ENCODE measurements around the gene PFKP. TPM values are rescaled to one million over a fixed set of nuclear protein-coding genes. Genes with fewer than 3 reads are reported as not detected.

Gene PFKP
- total RNA-seq, 1 donor from 2014 or later, result 46.7 TPM

GRCh38 chr10:3031490-3031889, 35.9 kb upstream of the PFKP start:
- Histone ChIP-seq H3K27me3 (no peaks in the 10 kb centered on the region), H3K36me3 (no peaks in the 10 kb centered on the region), H3K4me1 (no peaks in the 10 kb centered on the region), H3K4me3 (no peak overlapping the region), H3K9me3 (no peaks in the 10 kb centered on the region), H3K27ac (no peak overlapping the region)
- intact Hi-C loops (cut with DNase I), result no loop called here
- TF ChIP-seq POLR2AphosphoS5 (IDR thresholded peaks at IDR 0.05; ENCODE audit: insufficient read depth in 1 of 2, low read depth in 1 of 2) (no peak), CTCF (IDR thresholded peaks at IDR 0.05) (no peak), POLR2A (IDR thresholded peaks at IDR 0.05) (no peak)
- no peak for DNase-seq (ENCODE audit: extremely low spot score in 2 of 2)

- H3K4me1 ChIP-seq, result no peaks in the 10 kb centered on the region
- DNase-seq (ENCODE audit: extremely low spot score in 2 of 2), result no peak
- TF ChIP-seq CTCF (IDR thresholded peaks at IDR 0.05), result no peak
- no peak for TF ChIP-seq POLR2AphosphoS5 (IDR thresholded peaks at IDR 0.05; ENCODE audit: insufficient read depth in 1 of 2, low read depth in 1 of 2)
- TF ChIP-seq POLR2A (IDR thresholded peaks at IDR 0.05), result no peak
- H3K27me3 ChIP-seq, result no peaks in the 10 kb centered on the region
- no peaks in the 10 kb centered on the region for H3K9me3 ChIP-seq
- intact Hi-C loops (cut with DNase I), result no loop called here
- H3K27ac ChIP-seq, result no peak overlapping the region
- no peak overlapping the region for H3K4me3 ChIP-seq
- H3K36me3 ChIP-seq, result no peaks in the 10 kb centered on the region
Measured at GRCh38 chr10:3033925-3034324, 33.4 kb upstream of the PFKP start.

DNA sequence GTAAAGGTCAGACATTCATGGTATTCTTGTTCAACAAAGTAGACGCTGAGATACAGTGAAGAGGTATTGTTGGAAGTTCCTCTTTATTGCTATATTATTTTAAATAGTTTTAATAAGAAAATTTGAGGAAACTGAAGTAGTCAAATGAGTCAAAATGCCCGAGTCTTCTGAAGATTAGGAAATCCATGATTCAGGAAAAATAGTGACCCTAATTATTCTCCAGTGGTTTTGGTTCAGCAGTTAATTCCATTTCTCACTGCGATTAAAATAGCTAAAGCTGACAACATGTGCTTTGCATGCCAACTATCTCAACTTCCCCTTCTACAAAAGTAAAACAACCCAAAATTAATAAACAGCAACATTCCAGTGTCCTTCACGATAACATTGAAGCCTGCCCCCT, 32.7 kb upstream of the PFKP start:
- intact Hi-C loops (cut with DNase I), result no loop called here
- Histone ChIP-seq H3K4me1 (no peaks in the 10 kb centered on the region), H3K36me3 (no peaks in the 10 kb centered on the region), H3K27me3 (no peaks in the 10 kb centered on the region), H3K4me3 (no peak overlapping the region), H3K27ac (no peak overlapping the region), H3K9me3 (no peaks in the 10 kb centered on the region)
- no peak for DNase-seq (ENCODE audit: extremely low spot score in 2 of 2)
- TF ChIP-seq POLR2A (IDR thresholded peaks at IDR 0.05), result no peak
- TF ChIP-seq CTCF (IDR thresholded peaks at IDR 0.05), result no peak
- no peak for TF ChIP-seq POLR2AphosphoS5 (IDR thresholded peaks at IDR 0.05; ENCODE audit: insufficient read depth in 1 of 2, low read depth in 1 of 2)

- Histone ChIP-seq H3K4me3 (no peak overlapping the region), H3K36me3 (no peaks in the 10 kb centered on the region), H3K4me1 (no peaks in the 10 kb centered on the region), H3K27ac (no peak overlapping the region), H3K27me3 (no peaks in the 10 kb centered on the region), H3K9me3 (no peaks in the 10 kb centered on the region)
- no peak for TF ChIP-seq POLR2A (IDR thresholded peaks at IDR 0.05)
- no peak for TF ChIP-seq POLR2AphosphoS5 (IDR thresholded peaks at IDR 0.05; ENCODE audit: insufficient read depth in 1 of 2, low read depth in 1 of 2)
- TF ChIP-seq CTCF (IDR thresholded peaks at IDR 0.05), result no peak
- intact Hi-C loops (cut with DNase I), result no loop called here
- DNase-seq (ENCODE audit: extremely low spot score in 2 of 2), result no peak
Measured at GRCh38 chr10:3036155-3037021, 31.0 kb upstream of the PFKP start.

GRCh38 chr10:3037182-3037581, 30.2 kb upstream of the PFKP start:
- Histone ChIP-seq H3K27ac (no peak overlapping the region), H3K36me3 (no peaks in the 10 kb centered on the region), H3K4me3 (no peak overlapping the region), H3K4me1 (no peaks in the 10 kb centered on the region), H3K9me3 (no peaks in the 10 kb centered on the region), H3K27me3 (no peaks in the 10 kb centered on the region)
- intact Hi-C loops (cut with DNase I), result no loop called here
- no peak for DNase-seq (ENCODE audit: extremely low spot score in 2 of 2)
- TF ChIP-seq POLR2A (IDR thresholded peaks at IDR 0.05) (no peak), CTCF (IDR thresholded peaks at IDR 0.05) (no peak), POLR2AphosphoS5 (IDR thresholded peaks at IDR 0.05; ENCODE audit: insufficient read depth in 1 of 2, low read depth in 1 of 2) (no peak)
